GM23338 (cell line): Measurements from ENCODE around the gene MRPL20.

Source experiments
- CTCF ChIP-seq, 2 experiments: fragments of 200-600 bp in 1 of 2; sonication (generic) in 1 of 2; conservative IDR thresholded peaks; 2 replicates each; pipeline versions ENCODE4 v1.5.1 to v1.6.1; 2016 to 2017; ENCODE audit warnings: antibody characterized with exemption in 2 of 2, low read depth in 2 of 2, mild to moderate bottlenecking in 2 of 2, moderate library complexity in 1 of 2
- EZH2 ChIP-seq: fragments of 200-600 bp; sonication (generic); IDR thresholded peaks from one replicate; pipeline ENCODE4 v1.8.0; 2017; ENCODE audit warnings: antibody characterized with exemption, mild to moderate bottlenecking, low read depth; ENCODE audit not compliant: unreplicated experiment
- POLR2AphosphoS5 ChIP-seq: IDR thresholded peaks from 2 replicates; pipeline ENCODE4 v1.6.1; 2016; ENCODE audit warnings: antibody characterized with exemption, low read depth
- REST ChIP-seq: IDR thresholded peaks from one replicate; pipeline ENCODE4 v1.6.1; 2018; ENCODE audit warnings: antibody characterized with exemption; ENCODE audit not compliant: unreplicated experiment

- no peak for TF ChIP-seq EZH2
- no peak for TF ChIP-seq CTCF (conservative IDR thresholded peaks at IDR 0.05; ENCODE audit: low read depth in 2 of 2)
- no peak for TF ChIP-seq REST
- no peak for TF ChIP-seq POLR2AphosphoS5
These were observed 35.1 kb upstream of the MRPL20 start for GRCh38 chr1:1442069-1442770.
